ENCODE measurements around the gene TLL2.

TLL2 gene

GRCh38 chr10:96505150-96506136 lies 8.3 kb downstream of the TLL2 start:
- DNase-seq = no peak

GRCh38 chr10:96502561-96503282 lies 11.0 kb downstream of the TLL2 start:
- DNase-seq = no peak

DNA sequence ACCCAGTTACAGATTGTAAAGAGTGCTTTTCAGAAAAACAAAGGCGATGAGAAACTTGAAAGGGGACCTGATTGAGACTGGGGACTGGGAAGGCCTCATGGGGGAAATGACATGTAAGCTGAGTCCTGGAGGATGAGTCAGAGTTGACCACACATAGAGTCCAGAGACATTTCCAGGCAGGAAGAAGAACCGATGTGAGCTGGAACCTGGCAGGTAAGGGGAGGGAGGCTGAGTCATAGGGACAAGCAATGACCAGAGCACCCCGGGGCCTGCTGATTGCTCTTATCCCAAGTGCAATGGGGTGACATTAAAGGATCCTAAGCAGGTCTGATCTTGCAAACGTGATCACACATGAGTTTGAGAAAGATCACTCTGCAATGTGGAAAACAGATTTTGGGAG lies 11.7 kb downstream of the TLL2 start:
- DNase-seq = no peak

- DNase-seq = no peak
Measured at GRCh38 chr10:96500519-96500918, 13.2 kb downstream of the TLL2 start.

DNA sequence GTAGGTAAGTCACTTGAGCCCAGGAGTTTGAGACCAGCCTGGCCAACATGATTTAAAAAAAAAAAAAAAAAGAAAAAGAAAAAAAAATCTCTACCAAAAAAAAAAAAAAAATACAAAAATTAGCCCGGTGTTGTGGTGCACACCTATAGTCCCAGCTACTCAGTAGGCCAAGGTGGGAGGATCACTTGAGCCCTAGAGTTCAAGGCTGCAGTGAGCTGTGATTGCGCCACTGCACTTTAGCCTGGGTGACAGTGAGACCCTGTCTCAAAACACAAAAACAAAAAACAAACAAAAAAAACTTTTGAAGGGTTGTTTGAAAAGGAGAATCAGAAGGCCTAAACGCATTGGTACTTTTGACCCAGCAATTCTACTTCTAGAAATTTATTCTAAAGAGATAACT lies 13.7 kb downstream of the TLL2 start:
- DNase-seq = no peak

GRCh38 chr10:96497391-96497790 lies 16.3 kb downstream of the TLL2 start:
- DNase-seq = no peak

DNA sequence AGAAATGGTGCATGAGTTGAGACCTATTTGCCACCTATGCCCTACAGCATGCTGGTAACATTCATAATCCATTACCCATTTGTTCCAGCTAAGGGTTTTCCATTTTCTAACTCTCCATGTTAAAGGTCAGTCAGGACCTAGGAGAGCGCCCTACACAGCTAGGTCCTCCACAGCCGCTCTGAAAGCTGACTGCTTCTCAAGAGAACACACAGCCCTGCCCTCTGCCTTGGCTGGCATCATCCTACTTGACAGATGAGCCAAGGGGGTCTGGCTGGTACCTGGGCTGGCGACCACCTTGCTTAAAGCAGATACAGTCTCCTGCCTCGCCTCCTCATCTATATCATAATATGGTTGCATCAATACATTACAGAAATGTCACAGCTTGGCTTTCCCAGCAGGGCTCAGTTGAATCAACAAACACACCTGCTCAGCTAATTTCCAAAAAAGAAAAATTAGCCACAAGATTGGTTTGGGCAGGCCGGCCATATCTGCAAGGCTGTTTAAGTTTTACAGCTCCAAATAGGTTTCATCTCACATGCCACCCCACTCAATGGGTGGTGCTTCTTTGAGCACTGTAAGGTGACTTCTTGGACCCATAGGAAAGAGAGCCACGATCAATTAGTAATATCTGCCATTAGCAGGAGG lies 17.3 kb downstream of the TLL2 start:
- peak; percentile 27 for DNase-seq

GRCh38 chr10:96495544-96495943 lies 18.2 kb downstream of the TLL2 start:
- no peak for DNase-seq

GRCh38 chr10:96494694-96495093 lies 19.0 kb downstream of the TLL2 start:
- DNase-seq = no peak

DNA sequence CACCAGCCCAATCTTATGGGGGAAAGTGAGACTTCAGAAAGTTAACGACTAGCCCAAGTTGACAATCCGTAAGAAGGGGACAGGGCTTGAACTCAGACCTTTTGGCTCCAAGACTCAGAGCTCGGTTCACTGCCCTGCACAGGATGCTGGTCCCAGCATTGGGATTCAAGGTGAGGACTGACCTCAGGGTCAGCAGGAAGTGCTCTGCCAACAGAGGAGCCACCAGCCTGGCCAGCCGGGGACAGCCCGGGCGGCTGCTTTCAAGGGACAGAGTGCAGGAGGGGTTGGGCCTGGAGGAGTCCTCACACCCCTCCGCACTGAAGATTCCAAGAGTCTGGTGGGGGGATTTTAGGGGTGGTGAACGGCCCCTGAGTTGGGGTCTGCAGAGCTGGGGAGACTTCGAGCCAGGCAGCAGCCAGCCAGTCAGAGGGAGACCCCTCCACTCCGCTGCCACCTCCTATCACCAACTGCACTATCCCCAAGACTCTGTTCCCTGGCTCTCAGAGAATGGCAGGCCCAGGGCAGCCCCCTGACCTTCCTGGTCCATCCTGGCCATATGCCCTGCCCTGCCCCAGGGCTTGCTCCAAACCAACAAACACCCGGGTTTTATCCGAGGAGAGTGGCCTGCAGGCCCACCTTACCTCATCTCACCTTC lies 19.7 kb downstream of the TLL2 start:
- no peak for DNase-seq

DNA sequence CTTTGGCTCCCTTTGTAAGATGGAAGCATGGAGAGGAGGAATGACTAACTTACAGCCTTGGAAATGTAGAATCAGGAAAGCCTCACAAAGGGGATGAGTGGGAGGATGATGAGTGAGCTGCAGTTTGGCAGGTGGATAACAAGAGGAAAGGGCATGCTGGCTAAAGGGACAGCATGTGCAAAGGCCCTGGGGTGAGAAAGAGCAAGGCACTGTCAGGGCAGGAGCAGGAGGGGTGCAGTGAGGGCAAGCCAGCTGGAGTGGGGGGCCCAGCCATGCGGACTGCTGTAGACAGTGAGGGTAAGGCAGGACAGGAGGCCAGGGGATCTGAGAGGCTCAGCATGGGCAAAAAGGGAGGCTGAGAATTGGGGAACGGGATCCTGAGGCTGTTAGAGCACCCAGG lies 20.5 kb downstream of the TLL2 start:
- no peak for DNase-seq

- peak; percentile 24 for DNase-seq
Measured at GRCh38 chr10:96491303-96491702, 22.4 kb downstream of the TLL2 start.

- DNase-seq = no peak
Measured at GRCh38 chr10:96488161-96488935, 25.4 kb downstream of the TLL2 start.

GRCh38 chr10:96482815-96483588 lies 30.7 kb downstream of the TLL2 start:
- DNase-seq = peak; percentile 77

DNA sequence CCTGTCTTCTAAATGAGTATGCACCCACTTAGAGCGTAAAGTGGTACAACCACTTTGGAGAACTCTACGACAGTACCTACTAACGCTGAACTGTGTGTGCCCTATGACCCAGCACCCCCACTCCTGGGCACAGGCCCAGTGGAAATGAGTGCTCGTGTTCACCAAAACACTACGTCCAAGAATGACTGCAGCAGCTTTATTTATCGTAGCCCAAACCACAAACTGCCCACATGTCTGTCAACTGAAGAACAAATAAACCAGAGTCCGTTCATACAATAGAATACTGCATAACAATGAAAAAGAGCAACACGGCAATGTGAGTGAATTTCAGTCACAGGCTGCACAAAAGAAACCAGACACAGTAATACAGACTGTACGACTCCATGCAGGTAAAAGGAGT lies 35.4 kb downstream of the TLL2 start:
- no peak for DNase-seq

GRCh38 chr10:96473866-96474265 lies 39.9 kb downstream of the TLL2 start:
- DNase-seq = no peak

- DNase-seq = peak; percentile 56
Measured at GRCh38 chr10:96470116-96470743, 43.5 kb downstream of the TLL2 start.

DNA sequence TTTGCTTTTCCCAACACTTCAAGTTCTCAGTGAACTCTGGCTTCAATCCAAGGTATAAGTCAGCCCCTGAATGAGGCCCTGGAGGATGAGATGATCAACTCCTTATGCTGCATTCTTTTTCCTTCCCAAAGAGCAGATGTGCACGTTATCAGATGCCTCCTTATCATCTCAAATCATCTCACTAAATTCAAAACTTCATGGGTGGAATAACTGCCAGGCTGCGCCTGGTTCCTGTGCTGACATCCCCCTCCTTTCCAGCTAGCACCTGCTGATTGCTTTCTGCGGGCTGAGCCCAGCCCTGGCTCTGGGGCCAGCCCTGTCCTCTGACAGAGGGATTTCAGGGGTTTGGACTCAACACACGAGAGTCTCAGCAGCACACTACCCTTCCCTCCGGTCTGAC lies 44.9 kb downstream of the TLL2 start:
- no peak for DNase-seq

DNA sequence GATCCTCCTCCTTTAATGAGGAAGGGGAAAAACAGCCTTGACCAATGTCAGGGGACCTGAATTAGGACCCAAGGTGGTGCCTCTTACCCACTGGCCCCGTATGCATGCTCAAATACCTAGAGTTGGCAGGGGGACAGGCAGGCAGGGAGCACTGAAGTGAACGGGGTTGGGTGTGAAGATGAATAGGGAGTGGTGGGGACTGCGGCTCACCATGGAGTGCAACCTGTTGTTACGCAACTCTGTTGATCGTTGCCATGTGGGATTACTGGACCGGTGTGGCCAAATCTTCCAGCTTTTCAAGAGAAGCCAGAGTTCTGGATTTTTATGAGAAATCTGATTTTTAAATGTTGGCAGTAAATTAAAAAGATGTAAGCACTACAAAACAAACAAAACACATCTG lies 48.1 kb downstream of the TLL2 start:
- DNase-seq = no peak

DNA sequence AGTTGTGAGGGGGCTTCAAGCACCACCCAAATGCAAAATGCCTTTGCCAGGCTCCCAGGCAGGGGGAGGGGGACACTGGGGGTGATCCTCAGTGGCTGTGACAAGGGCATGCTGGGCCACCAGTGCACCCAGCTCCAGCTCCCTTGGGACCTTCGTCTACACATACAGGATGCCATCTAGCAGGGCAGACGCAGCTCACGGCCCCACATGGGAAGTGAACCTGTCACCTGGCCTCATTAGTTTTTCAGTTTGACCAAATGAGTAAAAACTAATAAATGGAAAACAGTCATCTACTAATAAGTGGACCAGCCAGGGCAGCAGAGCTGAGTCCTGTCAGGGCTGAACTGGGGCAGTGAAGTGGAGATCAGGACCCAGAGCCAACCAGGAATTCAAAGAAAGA lies 50.2 kb downstream of the TLL2 start:
- no peak for DNase-seq

GRCh38 chr10:96462606-96463151 lies 51.0 kb downstream of the TLL2 start:
- DNase-seq = no peak
